Ascending aorta (tissue), 2 donors: ENCODE results near the gene PRICKLE3. TPM values are rescaled to one million over a fixed set of nuclear protein-coding genes. Genes with fewer than 3 reads are reported as not detected.

Source experiments
- DNase-seq, 2 donors: peaks; one replicate each; pipeline ENCODE4 v3.0.0-alpha.2; 2019; ENCODE audit warnings: low spot score in 2 of 2
- H3K27ac ChIP-seq, 2 donors: fragments of 200-600 bp; sonication (generic); one replicate each; pipeline ENCODE4 v1.5.1; 2016 to 2017; ENCODE audit warnings: mild to moderate bottlenecking in 1 of 2
- H3K27me3 ChIP-seq: fragments of 200-600 bp; sonication (generic); one replicate; pipeline ENCODE4 v1.5.1; 2017
- H3K36me3 ChIP-seq, 2 donors: fragments of 200-600 bp; sonication (generic); one replicate each; pipeline ENCODE4 v1.5.1; 2016
- H3K4me1 ChIP-seq, 2 donors: fragments of 200-600 bp; sonication (generic); one replicate each; pipeline ENCODE4 v1.5.1; 2016 to 2017; ENCODE audit warnings: mild to moderate bottlenecking in 1 of 2
- H3K4me3 ChIP-seq, 2 donors: fragments of 200-600 bp; sonication (generic); one replicate each; pipeline ENCODE4 v1.5.1; 2016 to 2017; ENCODE audit warnings: mild to moderate bottlenecking in 1 of 2
- H3K9me3 ChIP-seq, 2 donors: fragments of 200-600 bp; sonication (generic); one replicate each; pipeline ENCODE4 v1.5.1; 2016
- intact Hi-C: fragments of 100-400 bp; cut with DNase I; formaldehyde crosslinking; loops from one replicate; pipeline ENCODE4 v1.15.1; 2023
- total RNA-seq: library from RNA; depleted of rRNA; stranded (reverse); fragments of >200 nt; gene quantifications from one replicate; pipeline ENCODE4 v1.1.0, GENCODE V29; 2016
- TF ChIP-seq, protein P1 (sequence below), 3 experiments: fragments of 200-600 bp in 2 of 3; fragments of 450-650 bp in 1 of 3; sonication (generic) in 2 of 3; IDR thresholded peaks; one replicate each; pipeline ENCODE4 v1.5.1; 2016 to 2019; ENCODE audit warnings: antibody characterized with exemption in 3 of 3, mild to moderate bottlenecking in 1 of 3, moderate library complexity in 1 of 3

Gene PRICKLE3
- total RNA-seq, 1 donor from 2014 or later: 25.3 TPM

DNA sequence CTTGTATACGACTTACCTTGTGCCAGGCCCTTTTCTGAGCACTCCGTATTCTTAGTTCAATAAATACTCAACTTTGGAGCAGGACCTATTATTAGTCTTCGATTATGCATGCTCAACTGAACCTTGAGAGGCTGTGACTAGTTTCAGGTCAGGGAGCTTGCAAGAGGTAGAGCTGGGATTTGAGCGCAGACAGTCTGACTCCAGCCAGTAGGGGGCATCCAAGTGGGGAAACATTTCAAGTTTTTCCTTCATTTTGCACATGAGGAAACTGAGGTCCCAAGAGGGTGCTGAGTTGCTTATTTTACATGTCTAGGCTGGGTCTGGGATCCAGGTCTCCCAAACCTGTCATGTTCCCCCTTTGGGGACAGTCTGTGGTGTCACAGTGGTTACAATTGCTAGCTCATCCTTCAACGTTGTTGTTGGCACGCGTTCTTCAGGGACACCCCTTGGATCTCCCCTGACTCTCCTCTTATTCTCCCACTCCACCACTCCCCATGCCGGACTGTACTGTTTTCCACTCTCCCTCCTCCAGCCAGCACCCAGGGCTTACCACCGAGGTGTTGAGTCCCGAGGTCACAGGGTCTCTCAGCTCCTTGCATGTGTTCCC is 6.7 kb upstream of the PRICKLE3 start:
- Histone ChIP-seq H3K27ac (no peak overlapping the region), H3K4me3 (no peak overlapping the region), H3K27me3 (no peaks in the 10 kb centered on the region), H3K9me3 (no peaks in the 10 kb centered on the region), H3K36me3 (no peaks in the 10 kb centered on the region), H3K4me1 (no peaks in the 10 kb centered on the region)
- intact Hi-C loops: no loop called here
- TF ChIP-seq, protein P1, sequence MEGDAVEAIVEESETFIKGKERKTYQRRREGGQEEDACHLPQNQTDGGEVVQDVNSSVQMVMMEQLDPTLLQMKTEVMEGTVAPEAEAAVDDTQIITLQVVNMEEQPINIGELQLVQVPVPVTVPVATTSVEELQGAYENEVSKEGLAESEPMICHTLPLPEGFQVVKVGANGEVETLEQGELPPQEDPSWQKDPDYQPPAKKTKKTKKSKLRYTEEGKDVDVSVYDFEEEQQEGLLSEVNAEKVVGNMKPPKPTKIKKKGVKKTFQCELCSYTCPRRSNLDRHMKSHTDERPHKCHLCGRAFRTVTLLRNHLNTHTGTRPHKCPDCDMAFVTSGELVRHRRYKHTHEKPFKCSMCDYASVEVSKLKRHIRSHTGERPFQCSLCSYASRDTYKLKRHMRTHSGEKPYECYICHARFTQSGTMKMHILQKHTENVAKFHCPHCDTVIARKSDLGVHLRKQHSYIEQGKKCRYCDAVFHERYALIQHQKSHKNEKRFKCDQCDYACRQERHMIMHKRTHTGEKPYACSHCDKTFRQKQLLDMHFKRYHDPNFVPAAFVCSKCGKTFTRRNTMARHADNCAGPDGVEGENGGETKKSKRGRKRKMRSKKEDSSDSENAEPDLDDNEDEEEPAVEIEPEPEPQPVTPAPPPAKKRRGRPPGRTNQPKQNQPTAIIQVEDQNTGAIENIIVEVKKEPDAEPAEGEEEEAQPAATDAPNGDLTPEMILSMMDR (IDR thresholded peaks at IDR 0.05): peak in 2 of 3 experiments; percentile 39 to 44
- DNase-seq: no peak

DNA sequence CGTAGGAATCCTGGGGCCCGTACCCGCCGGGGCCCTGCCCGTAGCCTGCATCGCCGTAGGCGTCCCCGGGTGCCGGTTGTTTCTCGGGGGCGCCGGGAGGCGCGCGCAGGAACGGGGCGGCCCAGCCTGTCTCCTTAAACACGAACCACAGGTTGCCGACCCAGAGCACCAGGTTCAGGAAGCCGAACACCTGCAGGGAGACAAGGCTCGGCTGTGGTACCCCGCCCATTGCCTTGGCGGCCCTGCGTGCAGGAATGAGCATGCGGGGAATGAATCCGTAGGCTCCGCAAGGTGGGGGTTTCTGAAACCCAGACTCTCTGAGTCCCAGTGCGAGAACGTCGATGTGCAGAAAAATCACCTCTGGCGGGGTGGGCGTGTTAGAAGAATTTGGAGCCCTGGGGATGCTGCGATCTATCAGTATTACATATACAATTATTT is 5.4 kb upstream of the PRICKLE3 start:
- Histone ChIP-seq H3K9me3 (no peaks in the 10 kb centered on the region), H3K36me3 (no peaks in the 10 kb centered on the region), H3K4me3 (peak overlapping the region; percentile 57 to 78), H3K27ac (peak overlapping the region; percentile 81), H3K4me1 (no peaks in the 10 kb centered on the region), H3K27me3 (no peaks in the 10 kb centered on the region)
- TF ChIP-seq, protein P1 (IDR thresholded peaks at IDR 0.05): no peak
- DNase-seq: no peak
- intact Hi-C loops: loop anchor here (1.0 to 2.0 kb wide), 4 partner anchors 9 to 233 kb away; partner anchors contain the start of genes PPP1R3F and SYP

DNA sequence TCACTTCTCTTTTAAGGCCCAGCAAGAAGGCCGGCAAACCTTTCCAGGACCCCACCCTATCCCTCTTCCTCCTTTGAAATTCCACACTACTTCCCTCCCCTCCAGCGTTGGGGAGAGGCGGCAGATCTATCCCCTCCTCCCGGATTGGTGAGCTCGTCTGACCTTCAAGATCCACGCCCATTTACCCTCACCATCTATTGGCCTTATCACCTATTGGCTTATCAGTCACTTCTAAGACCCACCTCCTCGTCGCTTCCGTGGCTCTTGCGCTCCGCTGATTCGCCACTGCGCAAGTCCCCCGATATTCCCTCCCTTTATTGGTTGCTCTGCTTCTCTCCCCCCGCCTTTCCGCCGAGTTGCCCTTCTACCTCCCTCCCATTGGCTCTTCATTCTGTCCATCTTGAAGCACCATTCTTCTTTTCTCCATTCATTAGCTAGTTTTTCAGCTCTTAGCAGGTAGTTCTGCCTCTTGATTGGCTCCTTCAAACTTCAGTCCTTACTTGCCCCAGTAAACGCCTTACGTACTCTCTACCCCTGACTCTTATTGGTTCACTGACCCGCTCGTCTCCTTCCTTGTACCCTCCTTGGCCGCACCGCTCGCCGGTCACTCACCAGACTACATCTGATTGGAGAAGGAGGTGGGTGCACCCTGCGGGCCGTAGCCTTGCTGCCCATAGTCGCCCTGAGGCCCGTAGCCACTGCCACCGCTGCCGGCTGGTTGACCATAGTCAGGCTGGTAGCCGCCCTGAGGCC is 4.8 kb upstream of the PRICKLE3 start:
- peak; percentile 85 to 96 for DNase-seq
- peak overlapping the region; percentile 57 to 78 for H3K4me3 ChIP-seq
- TF ChIP-seq, protein P1 (IDR thresholded peaks at IDR 0.05): no peak
- no peaks in the 10 kb centered on the region for H3K27me3 ChIP-seq
- no peaks in the 10 kb centered on the region for H3K9me3 ChIP-seq
- H3K36me3 ChIP-seq: no peaks in the 10 kb centered on the region
- intact Hi-C loops: loop anchor here (1.0 to 2.0 kb wide), 4 partner anchors 9 to 233 kb away; partner anchors contain the start of genes PPP1R3F and SYP
- H3K4me1 ChIP-seq: no peaks in the 10 kb centered on the region
- peak overlapping the region; percentile 81 for H3K27ac ChIP-seq

DNA sequence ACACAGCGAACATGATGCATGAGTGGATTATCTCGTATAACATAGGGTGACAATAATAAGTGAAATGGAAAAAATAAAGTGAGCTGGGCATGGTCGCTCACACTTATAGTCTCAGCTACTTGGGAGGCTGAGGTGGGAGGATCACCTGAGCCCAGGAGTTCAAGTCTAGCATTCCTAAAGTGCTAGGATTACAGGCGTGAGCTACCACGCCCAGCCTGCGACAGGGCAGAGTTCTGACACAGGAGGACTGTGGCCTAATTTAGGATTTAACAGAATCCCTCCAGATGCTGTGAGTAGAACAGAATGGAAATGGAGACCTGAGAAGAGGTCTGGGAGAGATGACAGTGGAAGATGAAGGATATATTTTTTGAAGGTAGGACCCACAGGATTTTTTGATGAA is 3.4 kb upstream of the PRICKLE3 start:
- Histone ChIP-seq H3K36me3 (no peaks in the 10 kb centered on the region), H3K9me3 (no peaks in the 10 kb centered on the region), H3K4me1 (peaks cover 0 to 6% of the 10 kb centered on the region in 2 donors), H3K27me3 (no peaks in the 10 kb centered on the region), H3K27ac (peak overlapping the region; percentile 28 to 74), H3K4me3 (no peak overlapping the region)
- TF ChIP-seq, protein P1 (IDR thresholded peaks at IDR 0.05): no peak
- intact Hi-C loops: loop anchor here (2.0 to 5.0 kb wide), 2 partner anchors 23 to 147 kb away; partner anchors contain the start of gene TFE3
- no peak for DNase-seq

DNA sequence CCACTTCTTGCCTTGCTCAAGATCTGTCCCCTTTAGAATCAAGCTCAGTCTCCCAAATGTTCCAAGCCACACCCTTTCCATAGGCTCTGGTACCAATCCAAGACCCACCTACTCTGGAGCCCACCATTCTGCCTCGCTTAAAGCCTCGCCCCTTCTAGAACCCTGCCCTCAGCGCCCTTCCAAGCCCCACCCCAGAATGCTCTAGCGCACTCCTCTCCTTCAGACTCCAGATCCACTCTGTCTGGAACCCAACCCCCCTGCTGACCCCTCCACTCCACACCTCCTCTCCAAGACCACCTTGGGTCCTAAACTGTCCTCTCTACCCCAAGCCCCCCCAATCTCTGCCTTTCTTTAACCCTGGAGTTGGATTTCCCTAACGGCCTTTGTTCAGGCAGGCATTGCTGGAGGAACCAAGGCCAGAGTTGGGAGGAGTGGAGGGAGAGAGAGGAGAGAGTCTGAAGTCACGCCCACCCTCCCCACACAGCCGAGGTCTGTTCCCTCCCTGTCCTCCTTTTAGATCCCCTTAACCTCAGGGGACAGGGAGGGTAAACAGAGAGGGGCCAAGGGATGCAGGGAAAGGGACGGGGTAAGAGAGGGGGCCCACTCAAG is 2.4 kb upstream of the PRICKLE3 start:
- no peaks in the 10 kb centered on the region for H3K9me3 ChIP-seq
- intact Hi-C loops: loop anchor here (5.0 kb wide), 1 partner anchor 146 kb away; the partner anchor contains the start of gene TFE3
- H3K27me3 ChIP-seq: no peaks in the 10 kb centered on the region
- no peak for DNase-seq
- H3K4me3 ChIP-seq: no peak overlapping the region
- peaks cover 0 to 2% of the 10 kb centered on the region in 2 donors for H3K36me3 ChIP-seq
- H3K4me1 ChIP-seq: peaks cover 0 to 6% of the 10 kb centered on the region in 2 donors
- no peak overlapping the region for H3K27ac ChIP-seq
- TF ChIP-seq, protein P1 (IDR thresholded peaks at IDR 0.05): no peak
